Stimulated activated naive CD4-positive, alpha-beta T cell (primary cell): ENCODE results near the gene UMODL1.

Experiments
- DNase-seq, 6 experiments: peaks; one replicate each; lab custom pipeline; 2025; lab: John Stamatoyannopoulos, UW

The UMODL1 gene

DNA sequence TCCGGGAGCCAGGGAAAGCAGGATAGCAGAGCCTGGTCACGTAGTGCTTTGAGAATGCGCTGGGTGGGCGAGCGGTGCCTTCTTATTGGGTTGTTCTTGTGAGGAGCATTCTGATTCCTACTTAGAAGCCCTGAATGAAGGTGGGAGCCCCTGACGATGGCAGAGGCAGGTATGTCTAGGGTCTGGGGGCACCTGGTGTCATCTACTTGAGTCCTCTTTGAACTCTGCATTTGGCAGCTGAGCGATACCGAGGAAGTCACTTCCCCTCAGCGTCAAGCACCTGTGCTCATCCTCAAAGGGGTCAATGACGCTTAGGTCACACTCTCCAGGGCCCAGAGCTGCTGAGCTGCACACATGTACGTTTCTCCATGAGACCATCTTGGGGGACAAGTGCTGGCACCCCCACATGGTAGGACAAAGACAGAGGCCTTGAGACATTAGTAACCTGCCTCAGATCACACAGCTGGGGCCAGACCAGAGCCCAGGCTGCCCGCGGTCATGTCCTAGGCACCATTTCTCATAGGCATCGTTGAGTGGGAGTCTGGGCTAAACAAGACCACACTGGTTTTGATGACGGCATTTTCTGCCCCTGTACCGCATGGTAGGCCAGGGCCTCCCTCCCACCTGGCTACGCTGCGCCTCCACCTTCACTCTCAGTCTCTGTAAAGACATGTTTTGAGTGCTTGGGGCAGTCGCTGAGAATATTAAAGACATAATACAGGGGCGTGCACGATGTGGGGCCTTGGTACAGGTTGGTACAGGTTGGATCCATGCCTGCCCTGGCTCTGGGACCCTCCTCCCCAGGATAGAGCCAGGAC is 78.7 kb downstream of the UMODL1 start:
- DNase-seq: no peak

DNA sequence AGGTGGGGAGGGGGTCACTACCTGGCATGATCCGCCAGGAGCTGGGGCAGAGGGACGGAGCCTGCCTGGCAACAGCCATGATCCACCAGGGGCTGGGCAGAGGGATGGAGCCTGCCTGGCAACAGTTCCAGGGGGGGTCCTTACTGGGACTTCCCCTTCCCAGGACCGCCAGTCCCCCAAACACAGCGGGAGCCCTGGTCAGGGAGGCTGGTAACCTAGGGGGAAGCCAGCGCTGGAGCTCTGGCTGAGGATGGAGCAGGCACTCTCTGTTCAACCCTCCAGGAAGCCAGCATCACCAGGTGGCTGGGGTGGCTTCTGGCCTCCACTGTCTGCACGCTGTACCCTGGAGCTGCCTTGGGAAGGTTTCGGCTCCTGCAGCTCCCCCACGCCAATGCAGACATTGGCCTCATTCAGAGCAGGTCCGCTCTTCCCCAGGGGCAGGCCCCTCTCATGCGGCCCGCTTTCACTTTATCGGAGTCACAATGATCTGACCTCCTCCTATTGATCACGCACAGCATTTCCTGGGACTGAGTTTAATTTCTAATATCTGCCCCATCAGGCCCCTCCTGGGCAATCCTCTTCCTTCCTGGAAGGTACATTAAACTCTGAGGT is 79.5 kb downstream of the UMODL1 start:
- DNase-seq: no peak

DNA sequence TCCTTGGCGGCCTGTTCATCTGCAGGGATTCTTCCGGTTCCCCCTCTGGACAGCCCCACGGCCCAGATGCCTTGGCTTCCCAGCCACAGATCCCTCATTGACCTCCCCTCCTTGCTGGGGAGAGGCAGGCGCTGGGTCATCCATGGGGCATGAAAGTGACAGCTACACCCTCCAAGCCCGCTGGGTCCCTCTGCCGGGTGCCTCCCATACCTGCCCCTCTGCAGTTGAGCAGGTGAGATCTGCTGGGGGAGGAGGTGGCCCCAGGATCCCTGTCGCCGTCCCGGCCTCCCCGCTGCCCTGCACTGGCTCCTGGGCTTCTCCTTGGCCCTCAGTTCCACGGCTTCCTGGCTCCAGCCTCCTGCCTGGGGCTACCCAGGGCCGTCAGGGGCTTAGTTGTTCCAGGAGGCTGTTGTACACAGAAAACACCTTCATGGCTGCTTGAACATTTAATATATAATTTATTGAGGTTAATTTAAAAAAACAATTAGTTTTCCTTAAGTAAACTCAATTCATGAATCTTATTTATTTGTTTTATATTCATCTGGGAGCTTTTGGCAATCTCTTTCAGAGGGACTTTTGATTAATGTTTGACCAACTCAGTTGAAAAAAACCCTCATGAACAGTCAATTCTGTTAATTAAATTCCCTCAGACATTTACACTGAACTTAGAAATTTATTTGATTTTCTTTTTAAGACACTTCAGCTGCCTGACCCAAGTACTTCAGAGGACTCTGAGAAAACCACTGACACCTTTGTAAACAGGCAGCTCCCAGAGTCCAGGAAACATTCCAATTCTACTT is 80.2 kb downstream of the UMODL1 start:
- no peak for DNase-seq

DNA sequence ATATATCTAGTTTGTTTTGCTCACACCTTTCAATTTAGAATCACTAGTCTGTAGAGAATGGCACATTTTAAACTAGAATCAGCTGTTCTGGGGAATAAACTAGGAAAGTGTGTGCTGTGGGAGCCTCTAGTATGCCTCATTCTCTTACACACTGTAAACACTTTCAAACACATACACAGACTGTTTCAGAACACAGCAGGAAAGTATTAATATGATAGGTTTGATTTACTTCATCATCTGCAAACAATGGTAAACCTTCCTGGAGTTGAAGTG is 80.8 kb downstream of the UMODL1 start:
- DNase-seq: no peak

DNA sequence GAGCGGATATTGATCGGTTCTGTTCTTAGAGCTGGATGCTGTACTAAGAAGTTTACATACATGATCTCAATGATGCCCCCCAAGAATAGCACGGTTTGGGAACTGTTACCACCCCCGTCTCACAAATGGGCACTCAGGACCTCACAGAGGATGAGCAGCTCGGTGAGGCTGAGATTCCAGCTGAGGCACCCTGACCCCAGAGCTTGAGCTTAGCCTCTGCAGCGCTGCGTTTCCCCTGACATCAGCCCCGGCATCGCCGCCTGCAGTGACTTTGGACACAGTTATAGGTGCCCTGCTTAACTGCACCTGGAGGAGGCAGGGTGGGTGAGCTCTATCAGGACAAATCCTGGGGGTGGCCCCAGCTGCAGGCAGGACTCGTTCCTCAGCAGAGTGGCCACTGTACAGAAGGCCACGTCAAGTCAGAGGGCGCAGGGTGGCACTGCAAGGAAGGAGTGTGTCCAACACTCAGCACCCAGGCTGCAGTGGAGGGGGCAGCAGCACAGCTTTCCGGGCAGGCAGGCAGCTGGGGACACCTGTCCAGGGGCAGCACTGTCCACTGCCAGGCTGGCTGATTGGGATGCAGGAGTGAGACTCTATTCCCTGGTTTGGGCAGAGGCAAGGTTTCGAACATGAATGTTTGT is 82.0 kb downstream of the UMODL1 start:
- no peak for DNase-seq

DNA sequence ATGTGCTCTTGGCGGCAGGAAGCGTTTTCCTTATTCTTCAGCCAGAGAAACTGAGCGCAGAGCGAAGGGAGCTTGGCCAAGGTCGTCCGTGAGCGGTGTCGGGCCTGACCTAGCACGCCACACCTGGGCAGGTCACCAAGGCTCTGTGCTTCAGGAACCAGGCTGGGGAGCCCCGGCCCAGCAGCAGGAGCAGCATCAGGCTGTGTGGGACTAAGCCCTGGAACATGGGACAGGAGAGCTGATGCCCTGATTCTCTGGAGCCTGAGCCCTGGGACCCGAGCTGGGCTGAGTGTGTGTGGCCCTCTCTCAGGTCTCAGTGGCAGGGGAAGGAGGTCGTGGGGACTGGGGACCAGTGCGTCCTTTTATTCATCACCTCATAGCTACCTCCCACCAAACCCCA is 82.6 kb downstream of the UMODL1 start:
- no peak for DNase-seq

DNA sequence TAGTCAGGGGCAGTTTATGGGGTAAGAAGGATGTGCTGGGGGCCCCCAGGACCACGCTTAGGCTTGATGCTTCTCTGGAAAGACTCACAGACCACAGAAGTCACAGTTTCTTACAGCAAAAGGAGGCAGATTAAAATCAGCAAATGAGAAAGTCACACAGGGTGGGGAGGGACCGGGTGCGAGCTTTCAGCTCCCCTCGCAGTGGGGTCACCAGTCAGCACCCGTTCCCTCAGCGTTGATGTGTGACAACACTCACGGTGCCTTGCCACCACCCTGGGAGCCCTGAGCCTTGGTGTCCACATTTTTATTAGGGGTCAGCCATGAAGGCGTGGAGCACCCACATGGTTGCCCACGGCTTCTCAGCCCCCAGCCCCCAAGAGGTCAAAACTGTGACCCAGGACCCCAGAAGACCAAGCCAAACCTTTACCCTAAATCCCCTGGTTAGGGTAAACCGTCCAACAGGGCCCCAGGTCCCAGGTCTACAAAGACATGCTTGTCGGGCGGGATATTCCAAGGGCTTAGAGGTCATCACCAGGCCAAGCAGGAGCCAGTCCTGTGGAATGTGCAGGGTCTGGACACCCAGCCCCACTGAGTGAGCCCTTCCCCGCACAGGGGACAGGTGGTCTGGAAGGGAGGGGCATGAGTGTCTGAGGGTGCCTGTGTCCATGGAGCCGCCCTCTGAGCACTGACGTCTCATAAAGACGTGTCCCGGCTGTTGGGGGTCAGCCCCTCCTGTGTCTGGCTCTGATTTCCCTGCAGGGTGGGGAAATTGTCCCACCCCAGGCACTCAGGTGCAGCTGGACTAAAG is 83.3 kb downstream of the UMODL1 start:
- DNase-seq: no peak

DNA sequence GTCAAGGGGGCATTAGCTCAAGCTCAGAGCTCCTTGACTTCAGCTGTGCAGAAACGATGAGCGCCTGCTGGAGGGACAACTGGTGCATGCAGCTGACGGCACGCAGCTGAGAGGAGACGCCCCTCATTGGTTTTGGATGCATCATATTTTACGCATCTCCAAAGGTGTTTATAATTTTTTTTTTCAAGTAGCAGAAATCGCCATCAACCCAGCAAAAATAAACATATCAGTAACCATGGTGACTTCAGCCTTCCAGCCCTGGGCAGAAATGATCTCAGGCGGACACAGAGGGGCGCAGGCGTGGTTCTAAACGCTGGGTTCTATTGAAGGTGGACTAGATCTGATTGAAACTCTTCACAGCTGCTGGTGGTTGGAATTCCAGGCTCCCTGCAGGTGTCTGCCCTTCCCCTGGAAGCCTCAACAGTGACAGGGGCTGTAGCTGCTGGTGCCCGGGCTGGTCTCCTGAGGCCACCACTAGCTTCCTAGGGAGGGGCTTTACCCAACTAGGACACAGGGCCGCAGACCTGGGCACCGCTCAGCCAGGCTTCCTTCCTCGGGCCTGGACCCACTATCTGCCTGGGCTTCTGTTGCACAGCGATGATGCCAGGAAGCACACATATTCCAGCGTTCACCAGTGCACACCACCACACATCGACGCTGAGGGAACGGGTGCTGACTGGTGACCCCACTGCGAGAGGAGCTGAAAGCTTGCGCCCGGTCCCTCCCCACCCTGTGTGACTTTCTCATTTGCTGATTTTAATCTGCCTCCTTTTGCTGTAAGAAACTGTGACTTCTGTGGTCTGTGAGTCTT is 84.1 kb downstream of the UMODL1 start:
- DNase-seq: no peak

DNA sequence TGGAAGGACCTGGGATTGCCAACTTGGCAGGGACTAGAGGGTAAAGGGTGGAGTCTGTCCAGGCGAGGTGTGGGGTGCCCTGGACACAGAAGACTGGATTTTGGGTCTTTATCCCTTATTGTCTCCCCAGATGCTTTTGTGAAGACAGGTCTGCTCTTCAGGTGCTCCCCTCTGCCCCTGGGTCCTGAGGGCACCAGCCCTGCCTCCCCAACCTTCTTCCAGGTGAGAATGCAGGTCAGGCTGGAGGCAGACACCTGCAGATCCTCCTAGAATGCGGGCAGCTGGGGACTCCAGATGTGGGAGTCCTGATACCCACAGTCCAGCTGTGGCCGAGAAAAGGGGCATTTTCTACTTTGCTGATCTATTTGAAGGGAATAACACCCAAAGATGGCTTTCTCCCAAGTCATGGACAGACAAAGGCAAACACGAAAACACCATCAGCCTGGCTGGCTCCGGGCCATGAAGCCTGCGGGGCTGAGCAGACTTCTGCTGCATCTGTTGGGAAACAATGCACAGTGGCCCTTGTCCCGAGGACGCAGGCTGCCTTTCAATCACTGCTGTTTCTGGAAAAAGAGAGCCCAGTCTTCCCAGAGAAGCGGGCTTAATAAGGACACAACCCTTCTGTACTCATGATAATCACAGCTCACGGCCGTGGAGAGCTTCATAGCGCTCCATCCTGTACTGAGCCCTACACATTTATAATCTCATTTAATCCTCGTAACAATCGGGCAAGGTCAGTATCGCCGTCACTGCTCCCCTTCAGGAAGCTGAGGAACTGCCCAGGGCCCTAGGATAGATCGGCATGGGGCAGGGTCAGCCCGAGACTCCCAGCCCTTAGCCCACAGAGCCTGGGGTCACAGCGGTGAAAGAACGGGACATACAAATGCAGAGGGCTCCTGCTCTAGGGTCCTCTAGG is 85.8 kb downstream of the UMODL1 start:
- DNase-seq: no peak

DNA sequence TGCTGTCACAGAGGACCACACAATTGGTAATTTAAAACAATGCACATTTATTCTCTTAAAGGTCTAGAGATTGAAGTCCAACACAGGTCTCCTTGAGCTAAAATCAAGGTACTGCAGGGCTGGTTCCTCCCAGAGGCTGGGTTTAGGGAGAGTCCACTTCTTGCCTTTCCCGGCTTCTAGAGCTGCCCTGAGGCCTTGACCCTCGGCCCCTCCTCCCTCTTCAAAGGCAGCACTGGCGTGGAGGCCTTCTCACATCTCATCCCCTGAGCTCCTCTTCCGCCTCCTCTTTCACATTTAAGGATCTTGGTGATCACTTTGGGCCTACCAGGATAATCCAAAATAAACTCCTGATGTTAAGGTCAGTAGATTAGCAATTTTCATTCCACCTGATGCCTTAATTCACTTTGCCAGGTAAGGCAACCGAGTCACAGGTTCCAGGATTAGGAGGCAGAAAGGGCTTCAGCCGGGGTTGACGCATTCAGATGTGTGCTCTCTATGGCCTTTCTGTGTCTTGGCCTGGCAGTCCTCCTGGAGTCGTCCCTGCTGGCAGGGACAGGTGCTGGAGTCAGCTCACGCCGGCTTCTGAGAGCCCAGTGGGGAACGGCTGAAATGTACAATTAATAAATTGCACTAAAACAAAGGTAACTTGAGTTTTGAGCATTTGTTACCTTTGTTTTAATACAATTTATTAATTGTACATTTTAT is 86.6 kb downstream of the UMODL1 start:
- no peak for DNase-seq

DNA sequence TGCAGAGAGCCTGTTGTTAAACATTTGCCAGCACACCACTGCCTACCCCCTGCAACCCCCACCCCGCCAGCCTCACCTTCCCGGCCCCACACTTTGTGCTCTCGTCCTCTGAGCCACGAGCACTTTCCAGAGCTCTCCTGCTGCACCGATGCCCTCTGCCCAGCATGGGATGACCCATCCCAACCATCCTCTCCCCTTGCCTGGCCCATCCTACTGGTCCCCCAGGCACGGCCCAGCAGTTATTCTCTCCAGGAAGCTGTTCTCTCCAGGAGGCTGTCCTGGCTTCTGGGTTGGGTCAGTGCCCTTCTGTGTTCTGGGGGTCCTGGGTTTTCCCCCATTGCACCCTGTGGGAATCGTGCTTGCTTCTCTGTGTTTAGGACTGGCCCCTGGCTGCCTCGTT is 87.7 kb downstream of the UMODL1 start:
- no peak for DNase-seq

DNA sequence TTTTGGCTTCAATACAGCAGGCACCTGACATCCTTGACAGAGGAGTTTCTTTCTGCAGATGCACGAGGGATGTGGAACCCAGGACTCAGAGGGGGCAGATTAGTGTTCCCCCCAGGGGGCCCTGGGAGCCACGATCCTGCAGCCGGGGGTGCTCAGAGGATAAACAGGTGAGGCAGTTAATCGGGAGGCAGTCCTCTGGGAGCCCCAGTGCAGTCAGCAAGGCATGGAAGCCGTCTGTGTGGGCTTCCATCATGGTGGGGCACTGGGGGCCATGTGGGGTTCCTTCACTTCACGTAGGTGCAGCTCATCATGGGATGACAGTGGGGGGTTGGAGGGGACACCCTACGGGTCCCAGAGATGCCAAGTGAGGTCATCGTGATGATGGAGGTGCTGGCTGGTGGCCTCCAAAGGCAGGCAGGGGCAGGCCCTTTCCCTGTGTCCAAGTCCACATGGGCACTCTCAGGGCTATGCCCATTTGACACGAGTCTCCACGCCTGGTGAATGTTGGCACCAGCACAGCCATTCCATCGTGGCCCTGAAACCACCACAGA is 88.5 kb downstream of the UMODL1 start:
- DNase-seq: no peak

DNA sequence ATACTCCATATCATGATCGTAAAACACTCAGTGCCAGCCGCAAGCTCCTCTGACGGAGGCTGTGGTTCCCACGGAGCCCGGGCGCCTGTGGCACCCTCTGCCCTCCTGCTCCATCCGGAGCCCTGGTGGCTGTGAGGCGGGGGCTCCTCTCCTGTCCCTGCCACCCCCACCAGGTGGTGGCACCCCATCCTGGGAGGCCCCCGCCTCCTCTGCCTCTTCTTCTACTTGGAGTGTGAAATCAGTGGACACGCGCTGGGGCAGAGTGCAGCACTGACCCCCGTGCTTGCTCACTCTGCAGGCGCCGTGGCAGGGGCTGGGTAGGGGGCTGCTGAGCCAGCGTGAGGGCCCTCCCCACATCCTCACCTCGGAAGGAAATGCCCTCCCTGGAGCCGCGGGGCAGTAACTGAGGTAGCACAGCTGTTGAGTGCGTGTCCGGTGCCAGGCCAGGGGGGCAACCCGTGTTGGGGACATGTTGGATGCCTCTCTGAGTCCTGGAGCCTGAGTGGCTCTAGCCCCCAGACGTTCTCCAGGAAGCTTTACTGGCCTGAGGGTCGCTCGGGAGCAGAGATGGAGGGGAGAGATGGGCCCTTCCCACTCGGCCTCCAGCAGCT is 89.1 kb downstream of the UMODL1 start:
- peak in 5 of 6 experiments; percentile 13 to 51 (median 36) for DNase-seq

DNA sequence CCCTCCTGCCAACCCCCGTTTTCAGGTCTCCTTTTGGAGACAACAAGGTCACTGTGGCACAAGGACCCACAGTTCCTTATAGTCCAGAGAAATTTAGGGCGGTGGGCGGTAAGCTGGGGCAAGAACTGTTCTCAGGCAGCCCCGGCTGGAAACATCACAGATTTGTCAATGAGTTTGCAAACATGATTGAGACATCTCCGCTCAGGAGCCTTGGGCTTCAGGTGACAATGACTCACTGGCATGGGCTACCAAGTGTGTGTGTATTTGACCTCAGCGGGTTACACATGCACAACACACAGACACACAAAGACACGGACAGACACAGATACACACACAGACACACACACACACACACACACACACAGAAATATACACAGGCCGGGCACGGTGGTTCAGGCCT is 89.6 kb downstream of the UMODL1 start:
- DNase-seq: no peak

DNA sequence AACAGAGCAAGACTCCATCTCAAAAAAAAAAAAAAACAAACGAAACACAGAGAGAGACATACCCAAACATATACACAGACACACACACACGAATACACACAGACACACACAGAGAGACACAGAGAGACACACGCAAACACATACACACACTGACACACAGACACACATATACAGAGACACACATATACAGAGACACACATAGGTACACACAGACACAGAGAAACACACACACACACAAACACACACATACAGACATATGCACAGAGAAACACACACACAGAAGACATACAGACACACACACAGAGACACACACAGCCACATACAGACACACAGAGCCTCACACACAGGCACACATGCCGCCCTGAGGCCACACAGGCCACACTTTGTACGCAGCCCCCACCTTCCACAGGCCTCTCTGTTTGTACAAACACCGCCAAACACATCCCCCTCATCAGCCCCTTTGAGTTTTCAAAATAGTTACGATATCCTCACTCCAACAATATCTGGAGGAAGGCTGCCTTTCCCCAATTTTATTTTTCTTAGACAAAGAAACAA is 90.4 kb downstream of the UMODL1 start:
- DNase-seq: peak in 1 of 6 experiments; percentile 49

DNA sequence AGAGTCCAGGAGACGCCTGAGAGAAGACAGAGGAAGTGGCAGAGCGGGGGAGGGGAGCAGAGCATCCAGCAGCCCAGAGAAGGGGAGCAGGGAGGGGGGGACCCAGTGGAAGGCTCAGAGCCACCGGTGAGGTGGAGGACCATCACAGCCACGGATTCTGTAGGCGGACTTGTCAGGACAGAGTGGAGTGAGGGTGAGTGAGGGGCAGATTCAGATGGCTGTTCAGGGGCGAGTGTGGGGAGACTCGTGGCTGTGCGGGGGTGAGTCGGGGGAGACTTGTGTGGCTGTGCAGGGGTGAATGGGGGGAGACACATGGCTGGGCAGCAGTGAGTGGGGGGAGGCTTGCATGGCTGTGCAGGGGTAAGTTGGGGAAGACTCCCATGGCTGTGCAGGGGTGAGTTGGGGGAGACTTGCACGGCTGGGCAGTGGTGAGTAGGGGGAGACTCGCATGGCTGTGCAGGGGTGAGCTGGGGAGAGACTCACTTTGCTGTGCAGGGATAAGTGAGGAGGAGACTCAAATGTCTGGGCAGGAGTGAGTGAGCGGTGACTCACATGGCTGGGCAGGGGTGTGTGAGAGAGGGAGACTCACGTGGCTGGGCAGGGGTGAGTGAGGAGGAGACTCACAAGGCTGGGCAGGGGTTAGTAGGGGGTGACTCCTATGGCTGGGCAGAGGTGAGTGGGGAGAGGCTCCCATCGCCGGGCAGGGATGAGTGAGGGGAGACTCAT is 91.0 kb downstream of the UMODL1 start:
- DNase-seq: peak in 3 of 6 experiments; percentile 7 to 42 (median 12)

DNA sequence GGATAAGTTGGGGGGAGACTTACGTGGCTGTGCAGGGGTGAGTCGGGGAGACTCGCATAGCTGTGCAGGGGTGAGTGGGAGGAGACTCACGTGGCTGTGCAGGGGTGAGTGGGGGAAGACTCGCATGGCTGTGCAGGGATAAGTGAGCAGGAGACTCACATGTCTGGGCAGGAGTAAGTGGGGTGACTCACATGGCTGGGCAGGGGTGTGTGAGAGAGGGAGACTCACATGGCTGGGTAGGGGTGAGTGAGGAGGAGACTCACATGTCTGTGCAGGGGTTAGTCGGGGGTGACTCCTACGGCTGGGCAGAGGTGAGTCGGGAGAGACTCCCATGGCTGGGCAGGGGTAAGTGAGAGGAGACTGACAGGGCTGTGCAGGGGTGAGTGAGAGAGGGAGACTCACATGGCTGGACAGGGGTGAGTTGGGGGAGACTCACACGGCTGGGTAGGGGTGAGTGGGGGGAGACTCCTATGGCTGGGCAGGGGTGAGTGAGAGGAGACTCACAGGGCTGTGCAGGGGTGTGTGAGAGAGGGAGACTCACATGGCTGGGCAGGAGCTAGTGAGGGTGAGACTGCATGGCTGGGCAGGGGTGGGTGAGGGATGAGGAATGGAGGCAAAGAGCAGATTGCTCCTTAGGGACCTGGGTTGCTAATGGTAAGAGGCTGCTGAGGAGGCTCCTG is 91.9 kb downstream of the UMODL1 start:
- no peak for DNase-seq
